Fibroblast of pulmonary artery (primary cell): ENCODE results near the gene PBOV1.

ENCODE experiments used
- DNase-seq: peaks from one replicate; pipeline ENCODE4 v3.0.0-alpha.2; 2010; ENCODE audit warnings: low read depth
- H3K4me3 ChIP-seq: replicated peaks from 2 replicates; pipeline ENCODE4 v1.5.1; 2011; ENCODE audit warnings: low read depth, mild to moderate bottlenecking, control low read depth, low read length, moderate library complexity
- TF ChIP-seq, protein P1 (sequence below): IDR thresholded peaks from 2 replicates; pipeline ENCODE4 v1.5.1; 2011; ENCODE audit warnings: mild to moderate bottlenecking, control low read depth, low read length, inconsistent platforms; ENCODE audit errors: missing control alignments

PBOV1 gene

DNA sequence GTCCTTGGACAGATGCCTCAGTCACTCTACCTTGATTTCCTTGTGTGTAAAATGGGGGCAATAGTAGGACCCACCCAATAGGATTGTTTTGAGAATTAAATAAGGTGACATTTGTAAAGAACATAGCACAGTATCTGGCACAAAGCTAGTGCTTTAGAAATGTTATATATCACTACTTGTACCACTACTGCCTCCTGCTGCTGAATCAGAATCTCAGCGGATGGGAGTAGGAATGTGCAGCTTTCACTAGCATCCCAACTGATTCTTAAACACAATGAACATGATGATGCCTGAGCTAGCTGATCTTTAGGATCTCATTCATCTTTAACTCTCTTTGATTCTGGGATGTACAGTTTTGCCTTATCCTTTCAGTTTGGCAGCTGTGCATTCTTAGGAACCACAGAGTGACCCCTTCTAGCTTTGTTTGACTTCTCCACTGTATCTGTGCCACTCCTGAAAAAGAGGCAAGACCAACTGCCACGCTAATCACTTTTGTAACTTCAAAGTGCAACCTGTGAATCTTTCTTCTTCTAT lies 7.2 kb downstream of the PBOV1 start:
- no peak overlapping the region for H3K4me3 ChIP-seq
- TF ChIP-seq, protein P1, sequence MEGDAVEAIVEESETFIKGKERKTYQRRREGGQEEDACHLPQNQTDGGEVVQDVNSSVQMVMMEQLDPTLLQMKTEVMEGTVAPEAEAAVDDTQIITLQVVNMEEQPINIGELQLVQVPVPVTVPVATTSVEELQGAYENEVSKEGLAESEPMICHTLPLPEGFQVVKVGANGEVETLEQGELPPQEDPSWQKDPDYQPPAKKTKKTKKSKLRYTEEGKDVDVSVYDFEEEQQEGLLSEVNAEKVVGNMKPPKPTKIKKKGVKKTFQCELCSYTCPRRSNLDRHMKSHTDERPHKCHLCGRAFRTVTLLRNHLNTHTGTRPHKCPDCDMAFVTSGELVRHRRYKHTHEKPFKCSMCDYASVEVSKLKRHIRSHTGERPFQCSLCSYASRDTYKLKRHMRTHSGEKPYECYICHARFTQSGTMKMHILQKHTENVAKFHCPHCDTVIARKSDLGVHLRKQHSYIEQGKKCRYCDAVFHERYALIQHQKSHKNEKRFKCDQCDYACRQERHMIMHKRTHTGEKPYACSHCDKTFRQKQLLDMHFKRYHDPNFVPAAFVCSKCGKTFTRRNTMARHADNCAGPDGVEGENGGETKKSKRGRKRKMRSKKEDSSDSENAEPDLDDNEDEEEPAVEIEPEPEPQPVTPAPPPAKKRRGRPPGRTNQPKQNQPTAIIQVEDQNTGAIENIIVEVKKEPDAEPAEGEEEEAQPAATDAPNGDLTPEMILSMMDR, result no peak
- DNase-seq, result no peak

GRCh38 chr6:138206862-138207261 lies 11.4 kb downstream of the PBOV1 start:
- H3K4me3 ChIP-seq, result no peak overlapping the region
- no peak for DNase-seq
- TF ChIP-seq, protein P1, result no peak

- H3K4me3 ChIP-seq, result no peak overlapping the region
These were observed 12.7 kb downstream of the PBOV1 start for GRCh38 chr6:138205437-138206094.

GRCh38 chr6:138204792-138205384 lies 13.4 kb downstream of the PBOV1 start:
- H3K4me3 ChIP-seq, result no peak overlapping the region

More at GRCh38 chr6:138205437-138206094, 12.7 kb downstream of the PBOV1 start:
- TF ChIP-seq, protein P1, result no peak
- no peak for DNase-seq

DNA sequence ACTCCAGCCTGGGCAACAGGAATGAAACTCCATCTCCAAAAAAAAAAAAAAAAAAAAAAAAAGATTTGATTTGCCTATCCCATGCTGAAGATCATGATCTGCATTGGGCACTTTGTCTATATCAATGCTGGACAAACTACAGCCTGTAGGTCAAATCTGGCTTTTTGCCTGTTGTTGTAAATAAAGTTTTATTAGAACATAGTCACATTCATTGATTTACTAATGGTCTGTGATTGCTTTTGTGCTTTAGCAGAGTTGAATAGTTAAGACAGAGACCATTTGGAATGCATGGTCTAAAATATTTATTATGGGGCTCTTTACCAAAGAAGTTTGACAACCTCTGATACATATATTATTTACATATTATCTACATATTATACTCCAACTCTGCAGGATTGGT lies 14.0 kb downstream of the PBOV1 start:
- no peak for DNase-seq
- TF ChIP-seq, protein P1, result no peak
- H3K4me3 ChIP-seq, result no peak overlapping the region

More at GRCh38 chr6:138204792-138205384, 13.4 kb downstream of the PBOV1 start:
- DNase-seq, result no peak
- TF ChIP-seq, protein P1, result no peak

- TF ChIP-seq, protein P1, result no peak
- H3K4me3 ChIP-seq, result no peak overlapping the region
- DNase-seq, result no peak
These were observed 15.0 kb downstream of the PBOV1 start for GRCh38 chr6:138203315-138203714.
